NCI-H2107 treated with DMSO at 0.1 percent for 48 hours (cell line): ENCODE measurements around the gene MTHFS.

ENCODE experiments used
- DNase-seq: peaks from one replicate; lab custom pipeline; 2025; ENCODE audit not compliant: unreplicated experiment; lab: John Stamatoyannopoulos, UW

MTHFS gene

GRCh38 chr15:79878078-79878705 is 18.6 kb downstream of the MTHFS start:
- no peak for DNase-seq

DNA sequence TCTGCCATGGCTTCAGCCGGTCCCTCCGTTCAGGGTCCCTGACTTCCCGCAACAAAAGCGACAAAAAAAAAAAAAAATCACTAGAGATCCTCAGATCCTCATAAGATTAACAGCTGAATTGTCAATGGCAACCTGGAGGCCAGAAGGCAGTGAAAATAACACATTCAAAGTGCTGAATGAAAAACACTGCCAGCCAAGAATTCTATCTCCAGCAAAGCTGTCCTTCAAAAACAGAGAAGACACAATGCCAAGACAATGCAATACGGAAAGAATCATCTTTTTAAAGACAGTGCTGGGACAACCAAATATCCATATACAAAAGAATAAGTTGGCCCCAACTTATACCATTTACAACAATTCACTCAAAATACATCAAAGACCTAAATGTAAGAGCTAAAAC is 21.6 kb downstream of the MTHFS start:
- DNase-seq: no peak

DNA sequence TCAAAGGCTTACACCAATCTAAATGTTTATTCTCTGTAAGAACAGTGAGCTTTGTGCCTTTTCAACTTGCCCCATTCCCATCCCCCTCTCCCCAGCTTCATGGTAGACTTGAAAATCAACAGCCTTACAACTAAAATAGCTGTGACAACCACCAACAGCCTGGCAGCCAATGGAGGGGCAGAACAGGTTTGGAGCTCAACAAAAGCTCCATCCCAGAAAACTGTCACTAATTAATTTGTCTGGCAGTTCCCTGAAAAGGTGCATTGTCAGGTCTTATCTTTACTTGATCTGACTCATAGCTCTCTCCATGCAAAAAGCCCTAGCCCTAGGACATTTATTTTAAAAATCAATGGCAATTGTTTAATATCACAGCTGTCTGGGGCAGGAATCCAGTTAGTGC is 22.6 kb downstream of the MTHFS start:
- DNase-seq: no peak

- DNase-seq: no peak
Observed at GRCh38 chr15:79872358-79873017, 24.3 kb downstream of the MTHFS start.

GRCh38 chr15:79868554-79868953 is 28.3 kb downstream of the MTHFS start:
- DNase-seq: no peak

DNA sequence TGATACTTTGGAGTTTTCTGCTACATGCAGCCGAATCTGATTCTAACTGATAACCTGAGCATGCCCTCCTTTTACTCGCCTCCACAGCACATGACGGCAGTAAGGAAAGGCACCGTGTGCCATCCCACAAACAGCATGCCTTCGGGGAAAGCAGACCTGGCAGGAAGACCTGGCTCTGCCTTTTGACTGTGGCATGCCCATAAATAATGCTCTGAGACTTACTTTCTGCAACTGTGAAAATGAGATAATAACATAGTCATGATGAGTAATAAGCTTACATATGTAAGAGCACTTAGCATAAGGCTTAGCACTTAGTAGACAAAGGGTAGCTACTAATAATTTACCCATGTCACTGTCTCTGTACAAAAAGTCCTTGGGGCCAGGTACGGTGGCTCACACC is 32.9 kb downstream of the MTHFS start:
- DNase-seq: no peak

GRCh38 chr15:79862191-79862590 is 34.6 kb downstream of the MTHFS start:
- DNase-seq: no peak

- DNase-seq: no peak
Observed at GRCh38 chr15:79860661-79861060, 36.2 kb downstream of the MTHFS start.

GRCh38 chr15:79858469-79858868 is 38.3 kb downstream of the MTHFS start:
- no peak for DNase-seq

DNA sequence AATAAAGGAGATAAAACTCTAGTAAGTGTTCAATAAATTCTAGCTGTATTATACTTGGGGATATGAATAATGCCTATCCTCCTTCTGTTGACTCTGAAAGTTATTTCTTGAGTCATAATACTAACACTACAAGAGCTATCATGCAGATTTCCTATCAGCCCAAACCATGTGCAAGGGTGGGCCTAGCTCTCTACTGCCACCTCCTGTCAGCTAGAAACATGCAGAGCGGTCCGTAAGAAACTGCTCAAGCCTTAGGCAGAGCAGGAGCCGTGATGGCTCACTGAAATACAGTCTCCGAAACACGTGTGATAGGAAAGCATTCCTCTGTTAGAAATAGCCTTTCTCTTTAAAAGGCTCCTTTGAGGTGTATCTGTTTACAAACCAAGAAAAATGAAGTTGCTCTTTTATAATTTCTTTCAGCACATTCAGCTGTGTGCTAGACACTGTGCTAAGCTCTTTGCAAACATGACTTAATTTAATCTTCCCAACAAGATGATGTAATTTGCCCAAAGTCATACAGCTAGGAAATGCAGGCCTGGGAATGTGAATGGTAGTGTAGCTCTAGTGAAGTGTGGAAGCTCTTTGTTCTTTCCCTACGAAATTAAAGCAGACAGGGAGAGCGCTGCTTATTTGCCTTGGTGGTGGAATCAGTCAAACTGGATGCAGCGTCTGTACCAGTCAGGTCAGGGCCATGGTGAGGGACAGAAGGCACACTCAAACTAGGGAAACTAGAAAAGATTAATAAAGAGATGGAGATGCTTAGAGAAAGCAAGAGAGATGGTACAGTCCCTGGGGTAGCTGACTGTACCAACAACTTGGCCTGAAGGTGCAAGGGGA is 43.1 kb downstream of the MTHFS start:
- peak; percentile 11 for DNase-seq

DNA sequence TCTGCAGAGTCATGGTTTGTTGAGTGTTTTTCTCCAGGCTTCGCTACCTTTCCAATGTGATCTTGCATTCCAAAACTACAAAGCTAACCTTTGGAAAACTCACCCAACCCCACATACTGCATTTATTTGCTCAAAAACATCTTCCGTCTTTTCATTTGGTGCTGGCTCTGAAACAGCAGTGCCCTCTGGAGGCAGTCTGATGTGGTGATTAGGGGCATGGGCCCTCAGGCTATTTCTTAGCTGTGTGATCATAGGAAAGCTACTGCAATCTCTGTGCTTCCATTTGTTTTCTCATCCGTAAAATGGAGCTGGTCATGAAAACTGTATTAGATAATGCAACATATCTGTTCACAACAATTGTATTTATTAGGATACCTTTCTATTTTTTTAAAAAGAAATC is 47.0 kb downstream of the MTHFS start:
- DNase-seq: no peak

DNA sequence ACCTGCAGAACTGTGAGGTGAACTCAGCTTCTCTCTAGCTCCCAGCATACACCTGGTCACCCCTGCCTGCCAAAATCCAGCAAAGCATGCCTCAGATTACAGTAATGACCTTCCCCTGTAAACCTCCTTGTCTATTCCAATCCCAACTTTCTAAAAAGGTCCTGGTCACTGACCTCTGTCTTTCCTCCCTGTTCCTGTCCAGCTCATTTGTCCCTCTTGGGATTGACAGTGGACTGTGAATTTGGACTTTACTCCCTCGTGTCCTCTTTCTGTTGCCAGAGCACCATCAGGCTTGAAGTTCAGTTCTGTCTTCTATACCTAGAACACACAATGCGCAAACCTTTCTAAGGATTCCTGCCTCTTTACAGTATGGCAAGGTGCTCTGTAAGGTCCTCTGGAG is 50.3 kb downstream of the MTHFS start:
- no peak for DNase-seq

DNA sequence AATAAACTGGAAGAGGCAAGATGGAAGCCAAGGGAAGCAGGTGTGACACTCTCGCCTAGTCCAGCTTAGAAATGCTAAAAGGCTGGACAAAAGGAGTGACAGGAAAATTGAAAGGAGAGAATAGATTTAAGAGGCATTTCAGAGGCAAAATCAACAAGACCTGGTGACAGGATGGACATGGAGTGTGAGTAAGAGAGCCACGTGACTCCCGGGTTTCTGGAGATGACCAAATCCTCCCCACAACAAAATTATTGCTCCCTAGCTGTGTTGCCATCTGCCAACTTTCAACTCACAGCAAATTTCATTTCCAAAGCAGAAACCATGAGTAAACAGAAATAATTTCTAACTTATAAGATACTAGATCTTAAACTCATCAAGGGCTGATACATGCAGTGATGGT is 52.6 kb downstream of the MTHFS start:
- no peak for DNase-seq

DNA sequence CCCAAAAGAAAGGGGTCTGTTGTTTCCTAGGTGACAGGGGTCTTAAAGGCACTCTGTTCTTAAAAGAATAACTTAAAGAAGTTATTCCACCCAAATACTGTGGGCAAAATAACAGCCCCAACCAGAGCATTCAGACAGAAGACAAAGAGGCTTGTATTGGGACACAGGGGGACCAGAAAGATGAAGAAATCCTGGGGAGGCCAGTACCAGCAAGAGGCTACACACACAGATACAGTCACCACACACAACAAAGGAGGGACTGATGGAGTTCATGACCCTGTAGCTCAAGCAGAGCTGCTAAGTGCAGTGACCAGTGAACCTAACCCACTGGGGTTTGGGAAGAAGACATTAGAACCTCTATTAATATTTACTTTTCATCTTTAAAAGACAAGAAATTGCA is 59.0 kb downstream of the MTHFS start:
- DNase-seq: no peak

- peak; percentile 12 for DNase-seq
Observed at GRCh38 chr15:79834495-79834894, 62.3 kb downstream of the MTHFS start.

DNA sequence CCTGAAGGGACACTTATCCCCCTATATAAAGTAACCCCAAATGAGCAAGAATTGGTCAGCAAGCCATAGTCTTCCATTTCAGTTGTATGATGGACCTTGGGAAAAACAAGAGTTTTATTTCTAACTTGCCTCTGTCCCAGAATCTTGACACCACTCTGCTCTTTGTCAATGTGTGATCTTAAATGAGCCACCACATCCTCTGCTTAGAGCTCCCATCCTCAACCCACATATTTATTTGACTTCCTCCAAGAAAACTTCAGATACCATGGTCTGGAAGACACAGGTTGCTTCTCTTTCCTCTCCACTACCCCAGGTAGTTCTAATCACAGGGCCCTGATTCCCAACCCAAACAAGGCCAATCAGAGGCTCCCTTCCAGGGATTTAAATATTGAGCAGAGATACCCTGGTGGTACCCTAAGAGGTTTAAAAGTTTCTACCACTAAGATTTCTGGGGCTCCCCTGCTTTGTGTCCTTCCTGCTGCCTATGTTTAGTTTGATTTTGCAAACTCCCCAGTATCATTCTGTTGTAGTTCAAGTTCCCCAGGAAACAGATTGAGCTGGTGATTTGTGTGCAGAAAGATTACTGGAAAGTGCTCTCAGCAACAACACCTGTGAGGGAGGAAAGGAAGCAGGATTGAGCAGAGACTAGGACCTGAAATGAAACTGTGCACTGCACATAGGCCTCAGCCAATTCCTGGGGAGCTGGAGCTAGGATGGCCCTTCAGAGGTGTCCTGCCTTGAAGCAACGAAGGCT is 64.3 kb downstream of the MTHFS start:
- no peak for DNase-seq

DNA sequence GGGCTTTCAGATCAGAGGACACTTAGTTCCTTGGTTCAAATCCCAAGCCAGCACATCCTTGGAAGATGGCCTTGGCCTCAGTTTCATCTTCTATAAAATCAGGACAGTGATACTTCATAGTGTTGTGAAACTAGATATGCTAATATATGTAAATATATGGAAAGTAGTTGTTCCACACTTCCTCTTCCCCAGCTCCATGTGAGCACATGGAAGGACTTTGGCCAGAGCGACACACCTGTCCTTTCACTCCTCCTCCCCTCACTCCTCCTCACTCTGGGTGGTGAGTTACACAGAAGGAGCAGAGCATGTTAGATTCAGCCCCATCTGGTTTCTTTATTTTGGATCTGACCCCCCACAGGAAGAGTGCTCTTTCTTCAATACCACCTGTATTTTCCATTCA is 65.2 kb downstream of the MTHFS start:
- no peak for DNase-seq

- DNase-seq: no peak
Observed at GRCh38 chr15:79829950-79830349, 66.9 kb downstream of the MTHFS start.

- DNase-seq: no peak
Observed at GRCh38 chr15:79828447-79828846, 68.4 kb downstream of the MTHFS start.

DNA sequence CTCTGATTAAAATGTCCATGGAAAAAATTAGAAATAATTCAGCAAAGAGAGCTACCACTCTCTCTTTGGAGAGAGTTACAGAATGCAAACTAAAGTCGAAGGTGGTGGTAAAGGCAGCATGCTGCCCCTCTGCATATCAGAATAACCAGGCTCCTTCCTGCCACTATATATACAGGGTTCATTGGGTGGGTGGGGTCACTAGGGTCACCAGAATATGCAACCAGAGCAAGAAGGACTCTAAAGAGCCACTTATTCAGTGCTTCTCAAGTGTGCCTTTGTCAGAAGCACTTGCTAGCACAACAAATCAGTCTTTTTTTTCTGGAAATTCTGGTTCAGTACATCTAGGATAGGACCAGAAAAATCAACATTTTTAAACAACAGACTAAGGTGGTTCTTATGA is 70.0 kb downstream of the MTHFS start:
- DNase-seq: no peak

DNA sequence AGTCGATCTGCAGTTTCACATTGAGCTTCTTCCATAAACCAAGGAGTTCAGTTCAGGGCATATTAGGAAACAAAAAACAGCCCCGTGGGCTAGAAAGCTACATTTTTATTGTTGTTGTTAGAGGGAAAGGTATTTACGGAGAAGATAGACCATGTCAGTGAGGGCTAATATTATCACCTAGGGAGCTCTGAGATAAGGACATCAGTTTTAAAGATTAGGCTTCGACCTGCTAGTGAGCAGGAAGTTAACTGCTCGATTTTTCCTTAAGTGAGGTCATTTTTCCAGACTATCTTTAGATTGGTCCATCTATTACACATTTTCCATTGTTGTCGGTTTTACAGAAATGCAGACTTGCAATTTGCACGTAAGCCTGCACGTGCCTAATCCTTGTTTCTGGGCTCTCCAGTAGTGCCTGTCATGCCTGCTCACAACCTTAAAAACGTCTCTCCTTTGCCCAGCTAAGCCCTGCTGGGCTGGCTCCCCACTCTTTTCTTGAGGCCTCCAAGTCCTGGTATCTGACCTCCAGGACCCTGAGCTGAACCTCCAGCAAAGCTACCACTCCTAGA is 72.6 kb downstream of the MTHFS start:
- no peak for DNase-seq
